DND-41 (cell line): ENCODE results near the gene CD109.
"Not testable (repeated sequence)": the region's sequence is repeated elsewhere in the genome, so short reads cannot be mapped to it uniquely, and the experiment has no call there.

Source experiments
- ATAC-seq: fragments of 200-7000 bp; cut with Tn5 transposase; 3 replicates; pipeline ENCODE4 v1.9.1; 2021; ENCODE audit warnings: low read depth; ENCODE audit not compliant: insufficient read depth
- DNase-seq: peaks from one replicate; pipeline ENCODE4 v3.0.0-alpha.2; 2020
- H2AFZ ChIP-seq: 2 replicates; pipeline ENCODE4 v1.6.0; 2012; ENCODE audit warnings: low read depth, low read length
- H3K27ac ChIP-seq: 2 replicates; pipeline ENCODE4 v1.5.1; 2012; ENCODE audit warnings: low read length, inconsistent platforms
- H3K27me3 ChIP-seq: fragments of 200-600 bp; sonication (generic); 2 replicates; pipeline ENCODE4 v1.6.0; 2012; ENCODE audit warnings: low read length, mild to moderate bottlenecking, inconsistent platforms; ENCODE audit not compliant: insufficient read depth, poor library complexity
- H3K36me3 ChIP-seq: 2 replicates; pipeline ENCODE4 v1.5.1; 2012; ENCODE audit warnings: low read length, inconsistent platforms; ENCODE audit not compliant: insufficient read depth
- H3K4me1 ChIP-seq: 2 replicates; pipeline ENCODE4 v1.5.1; 2012; ENCODE audit warnings: mild to moderate bottlenecking, low read length; ENCODE audit not compliant: insufficient read depth
- H3K4me2 ChIP-seq: 2 replicates; pipeline ENCODE4 v1.6.0; 2012; ENCODE audit warnings: mild to moderate bottlenecking, moderate library complexity, low read length, inconsistent platforms; ENCODE audit not compliant: insufficient read depth
- H3K4me3 ChIP-seq, 2 experiments: fragments of 200-600 bp in 1 of 2; shearing (Covaris generic) in 1 of 2; 2 replicates each; pipeline ENCODE4 v1.5.1; 2012 to 2016; ENCODE audit warnings: inconsistent platforms in 2 of 2, low read length in 2 of 2, mild to moderate bottlenecking in 2 of 2, low read depth in 1 of 2, moderate library complexity in 1 of 2
- H3K79me2 ChIP-seq: 2 replicates; pipeline ENCODE4 v1.6.0; 2012; ENCODE audit warnings: low read length, inconsistent platforms; ENCODE audit not compliant: insufficient read depth
- H3K9ac ChIP-seq: 2 replicates; pipeline ENCODE4 v1.6.0; 2012; ENCODE audit warnings: low read depth, mild to moderate bottlenecking, inconsistent platforms, low read length, moderate library complexity
- H3K9me3 ChIP-seq: 2 replicates; pipeline ENCODE4 v1.5.1; 2012; ENCODE audit warnings: low read length, moderate library complexity, mild to moderate bottlenecking, inconsistent platforms; ENCODE audit not compliant: insufficient read depth, severe bottlenecking
- H4K20me1 ChIP-seq: 2 replicates; pipeline ENCODE4 v1.6.0; 2012; ENCODE audit warnings: low read length; ENCODE audit not compliant: insufficient read depth
- CTCF ChIP-seq: IDR thresholded peaks from 2 replicates; pipeline ENCODE4 v1.5.1; 2012; ENCODE audit warnings: borderline replicate concordance, low read length, moderate library complexity, mild to moderate bottlenecking; ENCODE audit not compliant: poor library complexity, severe bottlenecking; ENCODE audit errors: extremely low read depth
- EZH2 ChIP-seq: IDR thresholded peaks from 3 replicates; pipeline ENCODE4 v1.6.1; 2012; ENCODE audit warnings: borderline replicate concordance, low read depth, mild to moderate bottlenecking, moderate library complexity, low read length, inconsistent platforms; ENCODE audit not compliant: severe bottlenecking

Gene CD109

GRCh38 chr6:73671911-73672685, 23.9 kb upstream of the CD109 start:
- H3K9me3 ChIP-seq, result no peaks in the 10 kb centered on the region
- no peak overlapping the region for H3K4me3 ChIP-seq
- DNase-seq (no peak), ATAC-seq (no peak)
- no peaks in the 10 kb centered on the region for H3K4me1 ChIP-seq
- H3K36me3 ChIP-seq, result no peaks in the 10 kb centered on the region
- no peaks in the 10 kb centered on the region for H3K79me2 ChIP-seq
- TF ChIP-seq CTCF, result no peak
- no peak for TF ChIP-seq EZH2
- H2AFZ ChIP-seq, result no peak overlapping the region
- no peak overlapping the region for H3K4me2 ChIP-seq
- H3K27me3 ChIP-seq, result no peaks in the 10 kb centered on the region
- H3K27ac ChIP-seq, result no peak overlapping the region
- H4K20me1 ChIP-seq, result no peaks in the 10 kb centered on the region
- H3K9ac ChIP-seq, result no peak overlapping the region

GRCh38 chr6:73675466-73676098, 20.4 kb upstream of the CD109 start:
- Histone ChIP-seq H4K20me1 (no peaks in the 10 kb centered on the region), H3K27ac (no peak overlapping the region), H3K4me2 (no peak overlapping the region), H3K36me3 (no peaks in the 10 kb centered on the region), H3K27me3 (no peaks in the 10 kb centered on the region), H3K9me3 (no peaks in the 10 kb centered on the region), H2AFZ (no peak overlapping the region), H3K9ac (no peak overlapping the region), H3K4me3 (no peak overlapping the region), H3K79me2 (no peaks in the 10 kb centered on the region), H3K4me1 (no peaks in the 10 kb centered on the region)
- peak; percentile 68 for DNase-seq
- no peak for TF ChIP-seq EZH2
- peak; percentile 94 for TF ChIP-seq CTCF
- ATAC-seq, result peak; percentile 98

- H3K27me3 ChIP-seq, result no peaks in the 10 kb centered on the region
- H3K27ac ChIP-seq, result no peak overlapping the region
- H2AFZ ChIP-seq, result no peak overlapping the region
- H3K36me3 ChIP-seq, result no peaks in the 10 kb centered on the region
- H3K9ac ChIP-seq, result no peak overlapping the region
- H3K4me3 ChIP-seq, result no peak overlapping the region
- H3K4me2 ChIP-seq, result no peak overlapping the region
- no peak for DNase-seq
- TF ChIP-seq CTCF, result no peak
- TF ChIP-seq EZH2, result no peak
- no peaks in the 10 kb centered on the region for H4K20me1 ChIP-seq
- H3K4me1 ChIP-seq, result no peaks in the 10 kb centered on the region
- no peaks in the 10 kb centered on the region for H3K79me2 ChIP-seq
- no peaks in the 10 kb centered on the region for H3K9me3 ChIP-seq
- no peak for ATAC-seq
Measured at GRCh38 chr6:73679009-73679408, 17.0 kb upstream of the CD109 start.

DNA sequence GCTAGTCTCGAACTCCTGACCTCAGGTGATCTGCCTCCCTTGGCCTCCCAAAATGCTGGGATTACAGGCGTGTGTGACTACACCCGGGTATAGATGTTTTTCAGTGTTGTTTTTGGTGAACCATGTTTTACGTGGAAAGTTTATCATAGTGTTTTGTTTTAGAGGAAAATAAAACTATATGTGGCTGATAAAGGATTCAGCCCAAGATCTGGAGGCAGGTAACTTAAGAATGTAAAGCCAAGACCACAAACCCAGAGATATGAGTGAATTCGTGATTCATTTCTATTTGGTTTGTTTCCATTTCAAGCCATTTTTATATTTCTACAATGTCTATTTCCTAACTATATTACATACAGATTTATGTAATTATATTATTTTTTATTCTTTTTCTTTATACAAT, 16.2 kb upstream of the CD109 start:
- not testable (repeated sequence) for H3K27me3 ChIP-seq, H3K79me2 ChIP-seq, H3K9me3 ChIP-seq, H3K36me3 ChIP-seq, H4K20me1 ChIP-seq, H3K27ac ChIP-seq, H3K4me3 ChIP-seq, H3K9ac ChIP-seq, ATAC-seq, H3K4me2 ChIP-seq, H2AFZ ChIP-seq, DNase-seq, H3K4me1 ChIP-seq
